ENCODE data around the gene MN1.

Gene MN1

GRCh38 chr22:27737521-27737920 lies 64.0 kb downstream of the MN1 start:
- Histone ChIP-seq H3K4me1 (ENCODE audit: insufficient read depth, low read length) (no peaks in the 10 kb centered on the region), H3K9ac (ENCODE audit: low read length) (no peak overlapping the region), H3K4me3 (ENCODE audit: low read depth in 1 of 2, low read length in 2 of 2) (no peak overlapping the region), H3K36me3 (ENCODE audit: insufficient read depth, low read length) (no peaks in the 10 kb centered on the region), H3K27me3 (ENCODE audit: control insufficient read depth in 1 of 2, insufficient read depth in 2 of 2, low read length in 2 of 2) (no peaks in the 10 kb centered on the region), H3K9me3 (ENCODE audit: low read length) (no peaks in the 10 kb centered on the region), H3K27ac (ENCODE audit: low read depth, low read length) (no peak overlapping the region)

- Histone ChIP-seq H3K4me1 (ENCODE audit: insufficient read depth, low read length) (no peaks in the 10 kb centered on the region), H3K9ac (ENCODE audit: low read length) (no peak overlapping the region), H3K9me3 (ENCODE audit: low read length) (no peaks in the 10 kb centered on the region), H3K36me3 (ENCODE audit: insufficient read depth, low read length) (no peaks in the 10 kb centered on the region), H3K27me3 (ENCODE audit: control insufficient read depth in 1 of 2, insufficient read depth in 2 of 2, low read length in 2 of 2) (no peaks in the 10 kb centered on the region), H3K4me3 (ENCODE audit: low read depth in 1 of 2, low read length in 2 of 2) (no peak overlapping the region), H3K27ac (ENCODE audit: low read depth, low read length) (no peak overlapping the region)
Observed at GRCh38 chr22:27734066-27734465, 67.5 kb downstream of the MN1 start.

GRCh38 chr22:27732841-27733240 lies 68.7 kb downstream of the MN1 start:
- no peaks in the 10 kb centered on the region for H3K4me1 ChIP-seq (ENCODE audit: insufficient read depth, low read length)
- H3K27me3 ChIP-seq (ENCODE audit: control insufficient read depth in 1 of 2, insufficient read depth in 2 of 2, low read length in 2 of 2), result no peaks in the 10 kb centered on the region
- no peaks in the 10 kb centered on the region for H3K36me3 ChIP-seq (ENCODE audit: insufficient read depth, low read length)
- H3K9ac ChIP-seq (ENCODE audit: low read length), result no peak overlapping the region
- H3K9me3 ChIP-seq (ENCODE audit: low read length), result no peaks in the 10 kb centered on the region
- no peak overlapping the region for H3K27ac ChIP-seq (ENCODE audit: low read depth, low read length)
- H3K4me3 ChIP-seq (ENCODE audit: low read depth in 1 of 2, low read length in 2 of 2), result no peak overlapping the region

- no peak overlapping the region for H3K4me3 ChIP-seq (ENCODE audit: low read depth in 1 of 2, low read length in 2 of 2)
- H3K4me1 ChIP-seq (ENCODE audit: insufficient read depth, low read length), result no peaks in the 10 kb centered on the region
- no peaks in the 10 kb centered on the region for H3K36me3 ChIP-seq (ENCODE audit: insufficient read depth, low read length)
- no peaks in the 10 kb centered on the region for H3K9me3 ChIP-seq (ENCODE audit: low read length)
- no peak overlapping the region for H3K9ac ChIP-seq (ENCODE audit: low read length)
- H3K27me3 ChIP-seq (ENCODE audit: control insufficient read depth in 1 of 2, insufficient read depth in 2 of 2, low read length in 2 of 2), result no peaks in the 10 kb centered on the region
- no peak overlapping the region for H3K27ac ChIP-seq (ENCODE audit: low read depth, low read length)
Observed at GRCh38 chr22:27732391-27732790, 69.2 kb downstream of the MN1 start.

GRCh38 chr22:27731621-27732020 lies 69.9 kb downstream of the MN1 start:
- Histone ChIP-seq H3K4me3 (ENCODE audit: low read depth in 1 of 2, low read length in 2 of 2) (no peak overlapping the region), H3K27ac (ENCODE audit: low read depth, low read length) (no peak overlapping the region), H3K4me1 (ENCODE audit: insufficient read depth, low read length) (no peaks in the 10 kb centered on the region), H3K36me3 (ENCODE audit: insufficient read depth, low read length) (no peaks in the 10 kb centered on the region), H3K9ac (ENCODE audit: low read length) (no peak overlapping the region), H3K9me3 (ENCODE audit: low read length) (no peaks in the 10 kb centered on the region), H3K27me3 (ENCODE audit: control insufficient read depth in 1 of 2, insufficient read depth in 2 of 2, low read length in 2 of 2) (no peaks in the 10 kb centered on the region)

DNA sequence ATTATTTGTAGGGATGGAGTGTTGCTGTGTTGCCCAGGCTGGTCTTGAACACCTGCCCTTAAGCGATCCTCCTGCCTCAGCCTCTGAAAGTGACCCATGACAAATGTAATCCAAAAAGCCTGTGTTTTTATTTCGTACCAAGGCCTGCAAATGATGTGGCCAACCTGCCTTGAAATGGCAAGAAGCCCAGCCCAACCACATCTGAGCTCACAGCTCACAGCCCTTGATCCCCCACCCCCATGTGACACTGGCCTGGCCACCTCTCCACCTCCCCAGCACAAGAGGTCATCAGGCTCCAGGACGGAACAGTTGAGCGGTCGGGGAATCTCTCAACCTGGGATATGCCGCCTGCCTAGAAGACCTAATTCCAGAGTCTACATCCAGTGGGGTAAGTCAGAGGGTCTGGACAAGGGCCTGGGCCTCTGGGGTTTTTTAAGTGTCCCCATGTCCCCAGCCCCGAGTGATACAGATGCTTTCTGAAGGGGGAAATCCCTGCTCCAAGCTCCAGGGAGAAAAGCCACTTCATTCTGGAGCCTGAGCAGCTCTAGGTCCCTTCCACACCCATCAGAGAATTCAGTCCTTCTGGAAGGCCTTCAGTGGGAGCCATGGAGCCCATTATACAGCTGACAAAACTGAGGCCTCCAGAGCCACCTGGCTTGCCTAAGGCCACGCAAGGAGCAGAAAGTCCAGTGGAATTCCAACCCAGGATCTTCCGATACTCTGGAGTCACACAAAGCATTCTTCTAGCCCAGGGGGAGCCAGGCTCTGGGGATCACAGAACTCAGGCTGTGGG lies 70.7 kb downstream of the MN1 start:
- Histone ChIP-seq H3K27me3 (ENCODE audit: control insufficient read depth in 1 of 2, insufficient read depth in 2 of 2, low read length in 2 of 2) (no peaks in the 10 kb centered on the region), H3K4me3 (ENCODE audit: low read depth in 1 of 2, low read length in 2 of 2) (no peak overlapping the region), H3K9me3 (ENCODE audit: low read length) (no peaks in the 10 kb centered on the region), H3K4me1 (ENCODE audit: insufficient read depth, low read length) (no peaks in the 10 kb centered on the region), H3K27ac (ENCODE audit: low read depth, low read length) (no peak overlapping the region), H3K36me3 (ENCODE audit: insufficient read depth, low read length) (no peaks in the 10 kb centered on the region), H3K9ac (ENCODE audit: low read length) (no peak overlapping the region)

DNA sequence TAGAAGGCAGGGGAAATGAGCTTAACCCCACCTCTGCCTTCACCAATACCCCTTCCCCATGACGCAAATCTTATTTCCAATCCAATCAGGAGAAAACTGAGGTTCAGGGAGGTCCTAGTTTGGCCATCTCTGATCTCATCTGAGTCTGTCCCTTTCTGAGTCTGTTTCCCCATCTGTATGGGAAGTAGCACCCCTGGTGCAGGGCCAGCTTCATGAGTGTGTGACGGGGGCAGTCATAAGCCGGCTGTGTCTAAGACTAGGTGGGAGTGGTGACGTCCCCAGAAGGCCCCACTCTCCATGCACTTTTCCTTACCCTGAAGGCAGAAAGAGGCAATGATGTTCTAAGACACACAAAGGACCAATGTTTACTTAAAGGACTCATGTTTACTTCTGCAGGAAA lies 72.3 kb downstream of the MN1 start:
- Histone ChIP-seq H3K9ac (ENCODE audit: low read length) (no peak overlapping the region), H3K9me3 (ENCODE audit: low read length) (no peaks in the 10 kb centered on the region), H3K27ac (ENCODE audit: low read depth, low read length) (no peak overlapping the region), H3K36me3 (ENCODE audit: insufficient read depth, low read length) (no peaks in the 10 kb centered on the region), H3K27me3 (ENCODE audit: control insufficient read depth in 1 of 2, insufficient read depth in 2 of 2, low read length in 2 of 2) (no peaks in the 10 kb centered on the region), H3K4me3 (ENCODE audit: low read depth in 1 of 2, low read length in 2 of 2) (no peak overlapping the region), H3K4me1 (ENCODE audit: insufficient read depth, low read length) (no peaks in the 10 kb centered on the region)

- Histone ChIP-seq H3K27ac (ENCODE audit: low read depth, low read length) (no peak overlapping the region), H3K27me3 (ENCODE audit: control insufficient read depth in 1 of 2, insufficient read depth in 2 of 2, low read length in 2 of 2) (no peaks in the 10 kb centered on the region), H3K9me3 (ENCODE audit: low read length) (no peaks in the 10 kb centered on the region), H3K9ac (ENCODE audit: low read length) (no peak overlapping the region), H3K36me3 (ENCODE audit: insufficient read depth, low read length) (no peaks in the 10 kb centered on the region), H3K4me3 (ENCODE audit: low read depth in 1 of 2, low read length in 2 of 2) (no peak overlapping the region), H3K4me1 (ENCODE audit: insufficient read depth, low read length) (no peaks in the 10 kb centered on the region)
Observed at GRCh38 chr22:27727673-27728451, 73.7 kb downstream of the MN1 start.

- H3K9me3 ChIP-seq (ENCODE audit: low read length), result no peaks in the 10 kb centered on the region
- no peaks in the 10 kb centered on the region for H3K36me3 ChIP-seq (ENCODE audit: insufficient read depth, low read length)
- H3K4me1 ChIP-seq (ENCODE audit: insufficient read depth, low read length), result no peaks in the 10 kb centered on the region
- no peak overlapping the region for H3K27ac ChIP-seq (ENCODE audit: low read depth, low read length)
- H3K4me3 ChIP-seq (ENCODE audit: low read depth in 1 of 2, low read length in 2 of 2), result no peak overlapping the region
- no peaks in the 10 kb centered on the region for H3K27me3 ChIP-seq (ENCODE audit: control insufficient read depth in 1 of 2, insufficient read depth in 2 of 2, low read length in 2 of 2)
- no peak overlapping the region for H3K9ac ChIP-seq (ENCODE audit: low read length)
Observed at GRCh38 chr22:27726686-27727449, 74.7 kb downstream of the MN1 start.

- Histone ChIP-seq H3K9ac (ENCODE audit: low read length) (no peak overlapping the region), H3K36me3 (ENCODE audit: insufficient read depth, low read length) (no peaks in the 10 kb centered on the region)
Observed at GRCh38 chr22:27726331-27726685, 75.2 kb downstream of the MN1 start.

DNA sequence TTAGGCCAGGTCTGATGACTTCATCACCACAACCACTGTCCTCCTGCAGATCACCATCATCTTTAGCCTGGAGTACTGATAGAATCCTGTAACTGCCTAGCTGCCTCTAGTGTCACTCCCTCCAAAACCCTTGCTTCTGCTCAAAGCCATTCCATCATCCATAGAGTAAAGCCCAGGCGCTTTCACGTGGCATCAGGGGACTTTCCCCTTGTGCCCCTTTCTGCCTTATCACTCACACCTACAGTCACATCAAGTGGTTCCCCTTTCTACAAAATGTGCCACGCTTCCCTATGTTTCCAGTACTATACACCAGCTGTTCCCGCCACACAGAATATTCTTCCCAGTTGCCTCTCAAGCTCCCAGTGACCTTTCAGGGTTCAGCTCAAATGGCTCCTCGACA lies 75.9 kb downstream of the MN1 start:
- Histone ChIP-seq H3K4me3 (ENCODE audit: low read depth in 1 of 2, low read length in 2 of 2) (no peak overlapping the region), H3K9me3 (ENCODE audit: low read length) (no peaks in the 10 kb centered on the region), H3K4me1 (ENCODE audit: insufficient read depth, low read length) (no peaks in the 10 kb centered on the region), H3K9ac (ENCODE audit: low read length) (no peak overlapping the region), H3K36me3 (ENCODE audit: insufficient read depth, low read length) (no peaks in the 10 kb centered on the region), H3K27me3 (ENCODE audit: control insufficient read depth in 1 of 2, insufficient read depth in 2 of 2, low read length in 2 of 2) (no peaks in the 10 kb centered on the region), H3K27ac (ENCODE audit: low read depth, low read length) (no peak overlapping the region)

More at GRCh38 chr22:27726331-27726685, 75.2 kb downstream of the MN1 start:
- H3K27me3 ChIP-seq (ENCODE audit: control insufficient read depth in 1 of 2, insufficient read depth in 2 of 2, low read length in 2 of 2), result no peaks in the 10 kb centered on the region
- H3K27ac ChIP-seq (ENCODE audit: low read depth, low read length), result no peak overlapping the region
- no peaks in the 10 kb centered on the region for H3K4me1 ChIP-seq (ENCODE audit: insufficient read depth, low read length)
- no peaks in the 10 kb centered on the region for H3K9me3 ChIP-seq (ENCODE audit: low read length)
- no peak overlapping the region for H3K4me3 ChIP-seq (ENCODE audit: low read depth in 1 of 2, low read length in 2 of 2)
